ENCODE results near the gene NALF2.

NALF2 gene

DNA sequence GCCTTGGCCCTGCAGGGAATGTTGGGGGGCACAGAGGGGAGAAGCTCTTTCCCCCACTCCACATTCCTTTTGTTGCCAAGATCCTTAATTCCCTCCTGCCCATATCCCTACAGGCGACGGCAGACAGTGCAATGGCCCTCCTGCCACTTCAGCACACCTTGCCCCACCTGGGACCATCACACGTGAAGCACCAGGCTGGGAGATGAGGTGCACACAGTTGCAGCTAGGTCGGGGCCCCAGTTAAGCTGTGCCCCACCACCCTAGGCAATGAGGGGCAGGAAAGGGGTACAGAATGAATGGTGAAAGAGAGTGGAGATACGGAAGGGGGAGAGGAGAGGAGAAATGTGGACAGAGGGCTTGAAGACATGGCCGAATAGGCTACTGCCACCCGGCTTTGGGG lies 26.2 kb downstream of the NALF2 start:
- DNase-seq (ENCODE audit: low read depth): no peak

DNA sequence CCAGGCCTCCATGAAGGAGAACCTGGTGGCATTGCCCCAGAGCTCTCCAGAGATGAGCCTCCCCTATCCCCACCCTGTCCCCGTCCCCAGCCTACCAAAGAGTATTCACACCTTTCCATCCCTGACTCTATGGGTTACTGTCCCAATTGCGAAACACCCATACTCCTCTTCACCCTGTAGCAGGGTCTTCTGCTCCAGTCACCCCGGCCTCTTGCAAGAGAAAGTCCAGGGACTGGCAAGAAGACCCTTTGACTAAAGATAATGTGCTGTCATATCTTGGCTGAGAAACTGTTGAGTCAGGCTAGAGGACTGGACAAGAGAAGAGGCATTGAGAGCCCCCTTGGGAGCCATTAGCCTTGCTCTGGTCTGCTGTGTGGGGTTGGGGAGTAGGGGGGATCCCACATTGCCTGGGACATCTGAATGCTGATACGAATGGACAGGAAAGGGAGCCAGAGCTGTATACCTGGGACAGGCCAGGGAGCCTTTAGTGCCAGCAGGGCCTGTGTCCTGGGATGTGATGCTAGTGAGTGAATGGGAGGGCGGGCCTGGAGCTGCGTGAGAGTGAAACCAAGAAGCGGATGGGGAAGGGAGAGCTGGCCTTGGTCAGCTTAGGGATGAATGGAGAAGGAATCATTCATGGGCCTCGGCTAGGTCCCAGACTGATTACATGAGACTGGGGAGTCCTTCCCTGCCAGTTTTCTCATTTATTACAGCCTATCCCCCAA lies 27.1 kb downstream of the NALF2 start:
- DNase-seq (ENCODE audit: low read depth): no peak

GRCh38 chrX:69535661-69536060 lies 31.5 kb downstream of the NALF2 start:
- DNase-seq (ENCODE audit: low read depth): no peak

DNA sequence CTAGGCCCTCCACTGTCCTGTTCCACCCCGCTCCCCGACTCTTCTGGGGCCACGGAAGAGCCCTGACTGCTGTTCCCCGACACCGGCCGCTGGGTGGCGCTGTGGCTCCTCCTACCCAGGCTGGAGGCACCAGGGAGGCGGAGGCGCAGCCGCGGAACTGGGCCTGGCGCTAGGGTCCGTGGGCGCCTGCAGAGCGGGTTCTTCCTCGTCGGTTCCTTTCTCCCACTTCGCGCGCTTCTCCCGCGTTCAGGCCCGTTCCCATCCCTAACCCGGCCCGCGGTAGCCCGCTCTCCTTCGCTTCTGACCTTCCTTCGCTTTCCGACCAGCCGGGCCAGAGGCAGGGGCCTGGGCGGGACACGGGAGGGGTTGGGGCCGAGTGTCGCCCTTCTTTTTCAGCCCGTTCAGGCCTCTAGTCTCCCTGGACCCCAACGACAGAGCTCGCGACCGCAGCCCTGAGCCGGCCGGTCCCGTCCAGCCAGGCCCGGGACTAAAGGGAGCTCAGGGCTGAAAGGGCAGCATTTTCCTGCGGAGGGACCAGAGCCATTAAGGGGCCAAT lies 34.3 kb downstream of the NALF2 start:
- peak; percentile 31 for DNase-seq (ENCODE audit: low read depth)

- no peak for DNase-seq (ENCODE audit: low read depth)
Measured at GRCh38 chrX:69539437-69539836, 35.3 kb downstream of the NALF2 start.

DNA sequence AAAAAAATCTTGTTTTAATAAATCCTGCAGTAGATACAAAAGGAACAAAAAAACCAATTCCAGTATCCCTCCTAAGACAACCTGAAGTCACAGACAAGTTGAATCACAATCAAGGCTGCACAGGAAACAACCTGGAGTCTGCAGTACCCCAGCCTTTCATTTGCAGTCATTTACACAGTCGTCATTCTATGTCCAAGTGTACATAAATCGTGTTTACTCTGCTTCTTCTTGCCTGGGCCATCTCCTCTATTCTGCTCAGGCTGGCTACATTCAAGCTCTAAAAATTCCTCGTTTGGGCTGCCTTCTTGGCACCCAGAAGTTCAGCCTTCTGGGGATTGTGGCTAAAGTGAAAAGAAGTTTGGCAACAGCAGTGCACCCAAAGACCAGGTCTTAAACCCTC lies 37.8 kb downstream of the NALF2 start:
- DNase-seq (ENCODE audit: low read depth): no peak

GRCh38 chrX:69543572-69543971 lies 39.4 kb downstream of the NALF2 start:
- no peak for DNase-seq (ENCODE audit: low read depth)

DNA sequence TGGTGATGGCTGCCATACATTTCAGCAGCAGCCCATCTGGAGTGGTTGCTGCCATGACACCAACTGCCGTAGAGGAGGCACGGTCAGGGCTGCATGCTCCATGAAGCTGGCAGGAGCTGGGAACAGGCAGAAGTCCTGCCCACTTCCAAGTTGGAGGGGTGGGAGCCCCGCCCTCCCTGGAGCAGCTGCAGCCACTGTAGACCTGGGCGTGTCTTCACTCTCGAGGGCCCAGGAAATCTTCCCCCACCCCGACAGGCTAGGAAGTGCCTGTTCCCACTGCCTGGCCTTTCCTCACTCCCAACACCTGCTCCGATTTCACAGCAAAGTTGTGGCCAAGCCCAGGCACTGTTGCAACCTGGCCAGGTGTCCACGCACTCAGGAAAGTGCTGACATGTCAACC lies 42.3 kb downstream of the NALF2 start:
- DNase-seq (ENCODE audit: low read depth): no peak

- no peak for DNase-seq (ENCODE audit: low read depth)
Measured at GRCh38 chrX:69546978-69547377, 42.9 kb downstream of the NALF2 start.

GRCh38 chrX:69551421-69552009 lies 47.4 kb downstream of the NALF2 start:
- DNase-seq (ENCODE audit: low read depth): no peak

- DNase-seq (ENCODE audit: low read depth): no peak
Measured at GRCh38 chrX:69552512-69552911, 48.4 kb downstream of the NALF2 start.
